Measurements from ENCODE around the gene CAMK2N1. TPM values are rescaled to one million over a fixed set of nuclear protein-coding genes. Genes with fewer than 3 reads are reported as not detected.

The CAMK2N1 gene
- total RNA-seq, 2 donors from 2014 or later: 133 to 182 TPM

GRCh38 chr1:20508411-20508771 is 22.4 kb upstream of the CAMK2N1 start:
- Histone ChIP-seq H3K4me1 (peaks cover 4% of the 10 kb centered on the region), H3K9ac (ENCODE audit: low read depth in 2 of 2, low read length in 2 of 2) (peak overlapping the region; percentile 76 to 93), H3K9me3 (no peaks in the 10 kb centered on the region), H3K27ac (peak overlapping the region; percentile 68), H3K4me3 (peak overlapping the region; percentile 97), H3K27me3 (no peaks in the 10 kb centered on the region), H3K36me3 (no peaks in the 10 kb centered on the region)
- TF ChIP-seq CTCF (IDR thresholded peaks at IDR 0.05): no peak
- DNase-seq: no peak
- intact Hi-C loops (cut with DNase I): no loop called here

- Histone ChIP-seq H3K27ac (peak within 1 kb of the TSS; percentile 68), H3K27me3 (no peaks in the 10 kb centered on the region), H3K9ac (ENCODE audit: low read depth in 2 of 2, low read length in 2 of 2) (peak within 1 kb of the TSS; percentile 76 to 93), H3K36me3 (no peaks in the 10 kb centered on the region), H3K4me1 (peaks cover 4% of the 10 kb centered on the region), H3K9me3 (no peaks in the 10 kb centered on the region), H3K4me3 (peak within 1 kb of the TSS; percentile 97)
- no peak for TF ChIP-seq CTCF (IDR thresholded peaks at IDR 0.05)
- intact Hi-C loops (cut with DNase I): no loop called here
- peak; percentile 99 for DNase-seq
Observed at GRCh38 chr1:20507564-20508410, 21.8 kb upstream of the CAMK2N1 start, which contains the start of gene MUL1. TSS of gene MUL1 (minus strand) at chr1:20508151. CDS start at chr1:20508024, 127 bp downstream.

GRCh38 chr1:20507248-20507563 is 21.2 kb upstream of the CAMK2N1 start:
- H3K27ac ChIP-seq: peak overlapping the region; percentile 68
- no peaks in the 10 kb centered on the region for H3K9me3 ChIP-seq
- no peaks in the 10 kb centered on the region for H3K27me3 ChIP-seq
- intact Hi-C loops (cut with DNase I): no loop called here
- H3K9ac ChIP-seq (ENCODE audit: low read depth in 2 of 2, low read length in 2 of 2): peak overlapping the region; percentile 76 to 93
- DNase-seq: no peak
- H3K4me3 ChIP-seq: peak overlapping the region; percentile 97
- peaks cover 4% of the 10 kb centered on the region for H3K4me1 ChIP-seq
- no peaks in the 10 kb centered on the region for H3K36me3 ChIP-seq
- TF ChIP-seq CTCF (IDR thresholded peaks at IDR 0.05): no peak

- no peak for DNase-seq
- no peak overlapping the region for H3K27ac ChIP-seq
- H3K9ac ChIP-seq (ENCODE audit: low read depth in 2 of 2, low read length in 2 of 2): no peak overlapping the region
- peaks cover 9% of the 10 kb centered on the region for H3K36me3 ChIP-seq
- TF ChIP-seq CTCF (IDR thresholded peaks at IDR 0.05): no peak
- intact Hi-C loops (cut with DNase I): no loop called here
- no peak overlapping the region for H3K4me3 ChIP-seq
- no peaks in the 10 kb centered on the region for H3K27me3 ChIP-seq
- H3K9me3 ChIP-seq: no peaks in the 10 kb centered on the region
- H3K4me1 ChIP-seq: peaks cover 4% of the 10 kb centered on the region
Observed at GRCh38 chr1:20505488-20505887, 19.5 kb upstream of the CAMK2N1 start.

GRCh38 chr1:20500716-20501115 is 14.7 kb upstream of the CAMK2N1 start:
- H3K4me3 ChIP-seq: no peak overlapping the region
- no peaks in the 10 kb centered on the region for H3K9me3 ChIP-seq
- no peak overlapping the region for H3K27ac ChIP-seq
- no peak overlapping the region for H3K9ac ChIP-seq (ENCODE audit: low read depth in 2 of 2, low read length in 2 of 2)
- intact Hi-C loops (cut with DNase I): no loop called here
- no peak for DNase-seq
- H3K4me1 ChIP-seq: no peaks in the 10 kb centered on the region
- H3K27me3 ChIP-seq: no peaks in the 10 kb centered on the region
- H3K36me3 ChIP-seq: peaks cover 11% of the 10 kb centered on the region
- TF ChIP-seq CTCF (IDR thresholded peaks at IDR 0.05): no peak
